Neural cell (in vitro differentiated cells): Measurements from ENCODE around the gene DOCK10.

Experiments
- CTCF ChIP-seq: fragments of 450-650 bp; IDR thresholded peaks from 2 replicates; pipeline ENCODE4 v1.5.1; 2014; ENCODE audit warnings: antibody characterized with exemption, mild to moderate bottlenecking, moderate library complexity; ENCODE audit not compliant: poor library complexity, severe bottlenecking
- EP300 ChIP-seq: fragments of 450-650 bp; conservative IDR thresholded peaks from 2 replicates; pipeline ENCODE4 v1.6.1; 2014; ENCODE audit warnings: antibody characterized with exemption, mild to moderate bottlenecking, moderate library complexity; ENCODE audit not compliant: poor library complexity, severe bottlenecking
- EZH2 ChIP-seq: fragments of 200-600, 300-800 bp; shearing (Covaris generic), sonication (generic); IDR thresholded peaks from 2 replicates; pipeline ENCODE4 v1.6.1; 2014; ENCODE audit warnings: antibody characterized with exemption, low read length, borderline replicate concordance, mild to moderate bottlenecking; ENCODE audit not compliant: insufficient read depth, poor library complexity, severe bottlenecking
- MXI1 ChIP-seq: fragments of 450-650 bp; conservative IDR thresholded peaks from 2 replicates; pipeline ENCODE4 v1.6.1; 2014; ENCODE audit warnings: antibody characterized with exemption, mild to moderate bottlenecking; ENCODE audit not compliant: poor library complexity, severe bottlenecking
- POLR2AphosphoS5 ChIP-seq: IDR thresholded peaks from 2 replicates; pipeline ENCODE4 v1.6.1; 2012

GRCh38 chr2:225086915-225087314, 44.6 kb upstream of the DOCK10 start:
- TF ChIP-seq MXI1 = no peak
- no peak for TF ChIP-seq CTCF
- TF ChIP-seq POLR2AphosphoS5 = peak; percentile 83
- no peak for TF ChIP-seq EZH2
- TF ChIP-seq EP300 = peak; percentile 98
